HG02970 (cell line): ENCODE data around the gene EMX2.

Experiments
- ATAC-seq: cut with Tn5 transposase; IDR thresholded peaks from one replicate; pipeline ENCODE4 v1.9.1; 2021; ENCODE audit warnings: mild to moderate bottlenecking, moderate library complexity, moderate number of reproducible peaks; ENCODE audit not compliant: unreplicated experiment, low FRiP score

EMX2 gene

DNA sequence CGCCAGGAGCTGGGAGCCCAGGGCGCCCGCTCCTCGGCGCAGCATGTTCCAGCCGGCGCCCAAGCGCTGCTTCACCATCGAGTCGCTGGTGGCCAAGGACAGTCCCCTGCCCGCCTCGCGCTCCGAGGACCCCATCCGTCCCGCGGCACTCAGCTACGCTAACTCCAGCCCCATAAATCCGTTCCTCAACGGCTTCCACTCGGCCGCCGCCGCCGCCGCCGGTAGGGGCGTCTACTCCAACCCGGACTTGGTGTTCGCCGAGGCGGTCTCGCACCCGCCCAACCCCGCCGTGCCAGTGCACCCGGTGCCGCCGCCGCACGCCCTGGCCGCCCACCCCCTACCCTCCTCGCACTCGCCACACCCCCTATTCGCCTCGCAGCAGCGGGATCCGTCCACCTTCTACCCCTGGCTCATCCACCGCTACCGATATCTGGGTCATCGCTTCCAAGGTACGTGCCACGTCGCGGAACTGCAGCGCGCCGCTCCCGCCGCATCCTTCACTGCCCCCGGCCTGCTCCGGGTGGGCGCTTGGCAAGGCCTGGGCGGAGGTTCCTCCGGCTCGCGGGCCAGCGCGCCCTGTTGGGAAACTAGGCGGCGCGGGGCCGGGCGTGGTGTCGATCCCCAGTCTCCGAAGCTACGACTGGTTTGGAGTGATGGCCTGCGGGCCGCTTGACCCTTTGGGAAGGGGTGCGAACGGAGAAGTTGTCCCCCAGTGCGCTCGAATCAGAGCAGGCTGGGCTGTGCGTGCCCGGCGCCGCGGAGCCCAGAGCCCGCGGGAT is 868 bp downstream of the EMX2 start:
- no peak for ATAC-seq

DNA sequence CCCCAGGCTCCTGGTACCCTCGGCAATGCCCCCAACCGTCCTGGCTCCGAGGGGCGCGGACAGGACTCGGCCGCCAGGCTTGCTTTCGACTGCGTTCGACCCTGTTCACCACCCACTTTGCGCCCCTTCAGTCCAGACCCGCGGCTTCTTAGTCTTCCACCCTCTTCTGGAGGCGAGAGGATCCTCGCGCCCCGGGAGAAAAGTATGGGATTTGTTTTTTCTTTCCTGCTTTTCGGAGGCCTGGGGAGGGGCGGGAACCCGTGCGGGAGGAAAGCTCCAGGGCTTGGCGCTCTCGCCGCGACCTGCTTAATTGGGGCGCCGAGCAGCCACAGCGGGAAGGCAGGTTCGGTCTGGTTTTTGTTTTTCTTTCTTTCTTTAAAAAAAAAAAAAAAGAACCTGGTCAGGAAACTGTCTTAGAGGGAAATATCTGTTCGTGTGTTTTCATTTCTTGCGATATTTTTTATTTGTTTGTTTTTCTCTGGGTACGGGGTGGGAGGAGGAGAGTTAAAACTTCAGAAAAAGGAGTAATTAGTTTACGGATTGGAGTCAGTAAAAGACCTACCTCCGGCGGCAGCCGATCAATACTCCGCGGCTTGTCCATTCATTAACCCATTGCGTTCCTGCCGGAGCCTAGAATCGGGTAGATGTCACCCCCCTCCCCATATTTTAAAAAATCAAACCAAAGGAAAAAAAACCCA is 1.6 kb downstream of the EMX2 start:
- ATAC-seq = no peak

DNA sequence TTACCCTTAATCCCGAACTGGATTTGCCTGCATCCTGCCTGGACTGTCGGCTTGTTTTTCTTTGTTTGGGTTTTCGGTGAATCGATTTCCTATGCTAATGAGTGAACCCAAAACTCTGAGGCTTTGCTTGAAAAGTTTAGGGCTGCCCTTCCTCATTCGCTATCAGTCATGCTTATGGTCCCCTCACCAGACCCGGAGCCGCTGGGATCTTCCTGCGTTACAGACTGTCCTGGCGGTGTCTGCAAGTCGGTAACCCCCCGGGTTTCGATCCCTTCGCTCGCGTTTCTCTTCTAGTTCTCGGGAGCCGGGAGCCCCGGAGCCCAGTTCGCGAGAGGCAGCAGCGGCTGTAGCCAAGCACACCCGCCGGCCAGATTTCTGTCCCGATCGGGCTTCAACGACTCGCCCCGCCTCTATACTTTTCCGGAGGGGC is 2.2 kb downstream of the EMX2 start:
- ATAC-seq = no peak

DNA sequence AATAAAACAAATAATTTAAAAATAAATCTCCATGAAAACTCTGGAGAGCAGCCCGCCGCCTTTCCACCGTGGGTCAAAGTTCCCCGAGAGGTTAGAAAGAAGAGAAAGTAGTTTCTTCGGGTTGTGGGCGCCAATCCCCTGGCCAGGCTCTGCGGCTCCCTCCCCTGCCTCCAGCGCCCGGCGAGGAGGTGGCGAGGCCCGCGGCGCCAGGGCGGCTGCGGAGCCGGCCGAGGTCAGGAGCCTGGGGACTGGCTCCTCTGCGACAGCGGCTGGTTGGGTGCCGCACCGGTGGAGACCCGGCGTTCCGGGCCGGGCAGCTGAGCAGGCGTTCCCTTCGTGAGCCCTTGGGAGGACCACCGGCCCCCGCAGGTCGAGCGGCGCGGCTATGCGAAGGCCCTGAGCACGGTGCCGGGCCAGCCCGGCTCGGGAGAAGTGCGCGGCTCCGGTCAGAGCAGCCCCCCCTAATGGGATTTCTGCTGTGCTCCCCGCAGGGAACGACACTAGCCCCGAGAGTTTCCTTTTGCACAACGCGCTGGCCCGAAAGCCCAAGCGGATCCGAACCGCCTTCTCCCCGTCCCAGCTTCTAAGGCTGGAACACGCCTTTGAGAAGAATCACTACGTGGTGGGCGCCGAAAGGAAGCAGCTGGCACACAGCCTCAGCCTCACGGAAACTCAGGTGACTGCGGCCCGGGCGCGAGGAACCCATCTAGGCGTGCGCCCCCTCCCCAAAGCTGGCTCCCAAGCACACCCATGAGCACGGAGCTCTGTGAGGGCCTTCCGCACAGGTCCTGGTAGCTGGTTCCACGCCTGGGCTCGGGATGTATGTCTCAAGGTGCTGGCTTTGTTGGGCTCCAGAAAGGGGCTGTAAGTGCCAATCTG is 2.8 kb downstream of the EMX2 start:
- no peak for ATAC-seq

DNA sequence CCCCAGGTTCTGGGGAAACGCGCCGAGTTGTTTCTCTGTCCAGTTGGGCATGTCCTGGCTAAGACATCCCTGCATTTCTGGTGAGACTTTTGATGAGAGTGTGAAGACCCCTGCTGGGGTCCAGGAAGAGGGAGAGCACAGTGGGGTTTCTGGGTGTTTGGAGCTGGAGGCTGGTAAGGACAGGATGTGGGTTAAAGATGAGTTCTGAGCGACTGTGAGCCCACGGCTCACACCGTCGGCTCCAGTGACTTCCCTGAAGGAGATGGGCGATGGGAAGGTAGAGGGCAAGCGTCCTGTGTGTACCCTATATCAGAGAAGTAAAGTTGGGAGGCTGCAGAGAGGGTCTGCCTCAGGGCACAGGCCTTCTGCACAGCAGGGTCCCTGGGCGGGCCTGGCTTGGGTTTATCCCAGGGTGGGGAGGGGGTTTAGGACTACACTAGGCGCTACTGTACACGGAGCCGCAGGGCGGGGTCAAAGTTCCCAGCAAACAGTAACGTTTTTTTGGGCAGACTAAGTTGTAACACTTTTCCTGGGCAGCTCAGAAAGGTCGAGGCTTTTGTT is 3.6 kb downstream of the EMX2 start:
- no peak for ATAC-seq

DNA sequence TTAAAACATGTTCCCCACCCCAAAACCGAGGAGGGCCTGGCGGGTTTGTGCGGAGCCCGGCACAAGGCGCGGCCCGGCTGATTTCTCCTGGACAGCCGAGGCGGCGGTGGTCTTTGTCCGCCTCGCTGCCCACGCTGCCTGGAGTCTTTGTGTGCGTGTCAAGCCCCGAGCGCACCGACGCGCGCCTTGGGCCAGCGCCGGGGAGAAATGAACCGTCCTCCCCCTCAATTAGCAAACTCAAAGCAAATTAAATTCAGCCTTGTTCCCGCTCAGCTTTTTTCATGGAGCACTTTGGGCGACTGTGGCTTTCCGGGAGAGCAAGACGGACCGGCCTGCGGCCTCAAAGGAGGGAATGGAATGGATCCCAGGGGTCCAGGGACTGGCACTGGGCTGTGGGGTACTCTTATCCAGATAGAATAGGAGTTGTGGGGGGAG is 4.1 kb downstream of the EMX2 start:
- no peak for ATAC-seq

DNA sequence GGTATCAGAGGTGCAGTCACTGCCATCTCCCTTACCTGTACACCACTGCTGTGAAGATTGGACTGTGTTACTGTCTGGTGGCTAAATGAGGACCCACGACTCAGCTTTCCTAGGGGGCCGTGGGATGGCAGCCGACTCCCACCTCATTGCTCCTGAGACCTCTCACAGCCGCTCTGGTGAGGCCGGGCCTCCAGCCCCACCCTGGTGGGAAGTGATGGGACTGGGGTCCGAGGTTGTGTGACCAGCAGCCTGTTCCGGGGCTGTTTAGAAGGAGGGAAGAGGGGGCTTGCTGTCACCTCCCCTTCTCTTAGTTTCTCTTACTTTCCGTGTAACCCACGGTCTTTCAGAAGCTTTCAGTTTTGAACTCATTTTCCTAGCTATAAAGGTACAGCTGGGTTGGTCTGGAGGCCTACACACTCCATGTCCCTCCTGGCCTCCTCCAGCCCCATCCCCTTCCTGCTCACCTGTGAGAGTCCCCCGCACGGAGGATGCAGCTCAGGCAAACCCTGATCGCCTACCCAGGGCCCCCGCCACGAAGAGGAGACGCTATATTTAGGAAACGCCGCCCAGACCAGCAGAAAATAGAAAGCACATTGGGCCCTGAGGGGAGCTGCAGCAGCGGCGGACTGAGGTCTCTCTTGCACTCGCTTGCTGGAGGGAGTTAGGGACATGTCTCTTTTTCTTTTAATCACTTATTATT is 4.6 kb downstream of the EMX2 start:
- ATAC-seq = no peak

DNA sequence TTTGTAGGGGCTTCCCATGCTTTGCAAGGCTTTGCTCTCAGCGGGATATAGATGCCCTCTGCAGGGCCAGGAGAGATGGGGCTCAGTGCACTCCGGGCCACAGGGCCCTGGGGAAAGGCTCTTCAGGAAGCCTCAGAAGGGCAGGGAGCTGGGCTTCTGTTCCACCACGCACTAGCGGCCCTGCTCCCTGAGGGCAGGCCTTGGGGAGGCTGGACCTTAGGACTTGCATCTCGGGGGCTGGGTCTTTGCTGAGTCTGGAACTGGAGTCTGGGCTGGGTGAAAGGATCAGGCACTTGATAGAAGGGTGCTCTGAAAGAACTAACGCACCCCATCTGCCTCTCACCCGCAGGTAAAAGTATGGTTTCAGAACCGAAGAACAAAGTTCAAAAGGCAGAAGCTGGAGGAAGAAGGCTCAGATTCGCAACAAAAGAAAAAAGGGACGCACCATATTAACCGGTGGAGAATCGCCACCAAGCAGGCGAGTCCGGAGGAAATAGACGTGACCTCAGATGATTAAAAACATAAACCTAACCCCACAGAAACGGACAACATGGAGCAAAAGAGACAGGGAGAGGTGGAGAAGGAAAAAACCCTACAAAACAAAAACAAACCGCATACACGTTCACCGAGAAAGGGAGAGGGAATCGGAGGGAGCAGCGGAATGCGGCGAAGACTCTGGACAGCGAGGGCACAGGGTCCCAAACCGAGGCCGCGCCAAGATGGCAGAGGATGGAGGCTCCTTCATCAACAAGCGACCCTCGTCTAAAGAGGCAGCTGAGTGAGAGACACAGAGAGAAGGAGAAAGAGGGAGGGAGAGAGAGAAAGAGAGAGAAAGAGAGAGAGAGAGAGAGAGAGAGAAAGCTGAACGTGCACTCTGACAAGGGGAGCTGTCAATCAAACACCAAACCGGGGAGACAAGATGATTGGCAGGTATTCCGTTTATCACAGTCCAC is 5.4 kb downstream of the EMX2 start:
- ATAC-seq = no peak

DNA sequence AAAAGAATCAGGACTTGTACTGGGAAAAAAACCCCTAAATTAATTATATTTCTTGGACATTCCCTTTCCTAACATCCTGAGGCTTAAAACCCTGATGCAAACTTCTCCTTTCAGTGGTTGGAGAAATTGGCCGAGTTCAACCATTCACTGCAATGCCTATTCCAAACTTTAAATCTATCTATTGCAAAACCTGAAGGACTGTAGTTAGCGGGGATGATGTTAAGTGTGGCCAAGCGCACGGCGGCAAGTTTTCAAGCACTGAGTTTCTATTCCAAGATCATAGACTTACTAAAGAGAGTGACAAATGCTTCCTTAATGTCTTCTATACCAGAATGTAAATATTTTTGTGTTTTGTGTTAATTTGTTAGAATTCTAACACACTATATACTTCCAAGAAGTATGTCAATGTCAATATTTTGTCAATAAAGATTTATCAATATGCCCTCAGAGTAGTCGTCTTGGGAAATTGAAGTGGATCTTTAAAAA is 6.6 kb downstream of the EMX2 start:
- no peak for ATAC-seq

DNA sequence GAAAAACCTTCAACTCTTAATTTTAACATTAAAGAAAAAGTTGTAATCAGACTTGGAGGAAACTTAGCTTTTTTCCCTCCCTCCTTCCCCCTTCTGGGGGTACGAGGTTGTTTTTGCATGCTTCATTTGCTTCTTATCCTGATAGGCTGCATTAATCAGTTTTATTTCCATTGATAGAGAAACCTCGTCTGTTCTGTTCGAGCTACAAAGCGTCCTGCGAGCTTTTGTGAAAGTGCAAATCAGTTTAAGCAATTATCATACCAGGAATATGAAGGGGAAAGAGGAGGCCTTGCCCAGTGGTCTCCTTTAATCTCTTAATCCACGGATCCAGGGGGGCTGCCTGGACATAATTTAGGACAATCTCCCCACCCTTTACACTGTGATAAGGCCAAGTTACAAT is 7.5 kb downstream of the EMX2 start:
- ATAC-seq = no peak

DNA sequence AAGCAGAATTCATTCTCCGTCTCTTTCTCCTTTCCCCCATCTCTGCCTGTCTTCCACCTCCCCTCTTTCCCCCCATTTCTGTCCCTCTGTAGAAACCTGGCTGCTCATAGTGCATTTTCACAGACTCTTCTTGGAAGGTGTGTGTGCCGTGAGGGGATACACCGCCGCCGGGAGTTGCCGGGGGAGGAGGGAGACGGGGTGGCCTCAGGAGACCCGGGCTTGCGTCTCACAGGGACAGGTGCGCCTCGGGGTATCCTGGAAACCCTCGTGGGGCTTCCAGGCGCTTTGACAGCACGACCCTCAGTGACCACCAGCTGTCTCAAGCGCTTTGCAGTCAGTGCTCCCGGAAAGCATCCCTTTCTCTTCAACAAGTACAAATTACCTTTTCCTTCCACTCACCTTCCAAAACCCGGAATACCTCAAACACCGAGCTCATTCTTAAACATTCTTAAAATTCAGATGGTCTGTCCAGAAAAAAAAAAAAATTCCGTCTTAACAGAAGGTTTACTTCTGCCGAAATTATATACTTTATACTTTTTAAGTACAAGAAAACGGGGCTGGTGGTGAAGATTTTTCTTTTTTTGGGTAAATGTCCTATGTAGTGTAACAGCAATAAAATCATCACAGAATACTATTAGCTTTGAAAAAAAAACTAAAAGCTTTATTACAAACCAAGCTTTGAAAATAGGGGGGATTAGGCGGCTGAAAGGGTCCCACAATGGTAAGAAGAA is 8.2 kb downstream of the EMX2 start:
- ATAC-seq = no peak

DNA sequence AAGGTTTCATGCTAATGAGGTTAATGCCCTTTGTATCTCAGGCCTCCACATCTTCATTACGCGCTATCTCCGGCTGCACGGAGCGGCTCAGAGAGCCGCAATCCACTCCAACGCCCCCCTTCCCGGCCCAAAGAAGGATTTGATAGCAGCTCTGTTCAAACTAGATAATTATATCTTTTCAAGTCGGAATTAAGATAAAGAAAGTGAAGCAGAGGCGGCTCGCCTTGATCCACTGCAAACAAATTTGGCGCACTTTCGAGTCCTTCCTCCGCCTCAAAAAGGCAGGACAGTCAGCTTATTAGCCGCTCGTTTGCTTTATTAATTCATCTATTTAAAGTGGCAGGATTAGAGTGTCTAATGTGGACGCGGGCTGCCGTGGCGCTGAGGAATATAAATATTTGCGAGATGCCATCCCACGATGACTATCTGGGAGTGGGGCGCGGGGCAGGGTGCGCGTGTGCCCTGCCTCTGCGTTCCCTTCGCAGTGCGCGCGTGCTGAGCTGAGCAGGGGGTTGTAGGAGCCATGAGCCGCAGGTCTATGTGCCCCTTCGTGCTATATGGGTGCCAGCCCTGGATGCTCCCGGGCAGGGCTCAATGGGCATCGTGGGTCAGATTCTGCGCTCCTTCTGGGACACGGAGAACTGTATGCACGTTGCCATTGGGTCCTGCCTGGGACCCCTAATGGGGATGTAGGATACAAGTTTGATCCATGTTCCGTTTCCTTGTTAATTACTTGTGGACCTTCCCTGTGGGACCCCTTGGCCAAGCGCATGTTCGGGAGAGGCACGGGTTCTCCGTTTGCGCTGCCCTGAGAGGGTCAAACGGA is 9.0 kb downstream of the EMX2 start:
- ATAC-seq = no peak

DNA sequence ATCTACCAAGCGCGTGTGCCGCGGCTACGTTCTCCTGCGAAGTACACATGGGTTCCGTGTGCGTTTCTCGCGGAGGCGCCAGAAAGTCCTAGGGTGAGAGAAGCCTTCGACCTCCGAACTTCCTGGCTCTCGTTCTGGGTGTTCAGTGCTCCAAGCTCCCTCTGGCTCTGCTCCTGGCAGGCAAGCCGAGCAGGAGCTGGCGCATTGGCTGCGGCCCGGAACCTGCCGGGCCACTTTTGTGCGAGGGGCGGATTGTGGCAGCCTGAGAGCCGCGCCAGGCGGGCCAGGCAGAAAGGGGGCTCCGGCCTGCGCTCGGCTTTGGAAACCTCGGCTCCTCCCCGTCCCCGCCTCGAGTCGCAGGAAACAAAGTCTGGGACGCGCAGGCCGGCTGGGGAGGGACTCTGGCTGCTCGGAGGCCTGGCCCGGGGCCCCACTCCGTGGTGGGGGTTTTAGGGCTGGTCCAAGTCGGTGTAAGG is 9.6 kb downstream of the EMX2 start:
- no peak for ATAC-seq

DNA sequence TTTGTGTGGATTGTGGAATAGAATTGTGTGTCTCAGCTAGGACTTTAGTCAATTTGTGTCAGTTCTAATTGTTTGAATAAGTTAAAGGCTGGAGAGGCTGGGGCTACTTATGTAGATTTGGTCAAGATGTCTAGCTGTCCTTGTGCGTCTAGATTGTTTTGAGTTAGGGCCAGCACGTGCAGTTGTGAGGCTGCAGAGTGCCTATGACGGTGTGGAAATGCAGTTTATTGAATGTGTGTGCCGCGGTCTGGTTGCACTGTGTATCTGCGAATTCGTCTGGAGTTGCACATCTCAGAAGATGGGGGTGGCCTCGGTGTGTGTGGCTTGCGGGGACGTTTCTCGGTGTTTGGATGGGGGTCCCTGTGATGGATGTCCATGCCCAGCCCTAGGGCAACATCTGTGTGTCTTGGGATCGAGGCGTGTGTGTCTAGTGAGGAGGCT is 10.2 kb downstream of the EMX2 start:
- ATAC-seq = no peak

DNA sequence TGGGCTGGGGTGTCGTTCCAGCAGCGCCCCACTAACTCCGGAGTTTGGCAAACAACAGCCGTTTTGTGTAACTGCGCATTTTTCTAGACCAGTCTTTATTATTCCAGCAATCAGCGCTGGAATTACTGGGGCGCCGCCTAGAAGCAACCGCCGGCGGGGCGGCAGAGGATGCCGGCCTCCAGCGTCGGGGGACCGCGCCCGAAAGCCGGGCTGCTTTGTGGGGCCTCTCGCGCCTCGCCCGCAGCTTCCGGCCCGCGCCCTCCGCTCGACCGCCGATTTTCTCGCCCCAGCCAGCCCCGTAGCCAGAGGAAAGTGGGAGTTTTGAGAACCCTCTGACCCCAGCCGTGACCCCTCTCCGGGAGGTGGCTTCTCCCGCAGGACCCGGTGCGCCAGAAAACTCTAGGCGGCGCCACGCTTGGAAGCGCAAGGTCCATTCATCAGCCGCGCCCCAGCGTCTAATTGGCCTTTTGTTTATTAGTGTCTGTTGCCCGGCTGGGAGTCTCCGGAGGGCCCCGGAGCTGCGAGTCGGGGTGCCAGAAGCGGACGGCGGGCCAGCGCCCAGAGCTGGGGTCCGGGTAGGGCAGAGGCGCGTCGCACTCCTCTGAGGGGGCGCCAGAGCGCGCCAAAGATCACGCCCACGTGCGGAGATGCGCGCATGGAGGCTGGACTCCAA is 10.7 kb downstream of the EMX2 start:
- ATAC-seq = no peak

DNA sequence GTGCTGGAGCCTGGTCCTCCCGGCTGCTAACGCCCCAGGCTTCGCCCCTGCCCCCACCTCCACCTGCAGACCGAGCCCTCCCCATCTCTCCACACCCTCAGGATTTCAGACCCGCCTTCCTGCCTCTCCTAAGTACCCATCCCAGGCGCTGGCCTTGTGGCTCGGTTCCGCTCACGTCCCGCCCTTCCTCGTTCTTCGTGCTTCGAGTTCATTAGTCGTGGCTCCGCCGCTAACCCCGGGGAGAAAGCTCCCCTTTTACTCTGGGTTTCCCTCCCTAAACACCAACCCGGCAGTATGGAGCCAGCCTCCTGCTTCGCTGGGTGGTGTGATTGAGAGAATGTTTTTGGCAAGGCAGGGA is 11.2 kb downstream of the EMX2 start:
- ATAC-seq = no peak
